Lung (tissue), 12 donors: Measurements from ENCODE around the gene SFR1. TPM values are rescaled to one million over a fixed set of nuclear protein-coding genes. Genes with fewer than 3 reads are reported as not detected.

ENCODE experiments used
- ATAC-seq: fragments of 200-7000 bp; cut with Tn5 transposase; one replicate; pipeline ENCODE4 v1.9.1; 2020; ENCODE audit warnings: moderate number of reproducible peaks; ENCODE audit not compliant: insufficient read depth, low FRiP score
- DNase-seq, 3 donors: peaks; one replicate each; pipeline ENCODE4 v3.0.0-alpha.2; 2013 to 2017
- H3K27ac ChIP-seq, 2 donors: one replicate each; pipeline ENCODE4 v1.5.1; 2013; ENCODE audit warnings: mild to moderate bottlenecking in 2 of 2, moderate library complexity in 2 of 2, control low read depth in 1 of 2, inconsistent platforms in 1 of 2, low read depth in 1 of 2, low read length in 1 of 2
- H3K27me3 ChIP-seq, 3 donors: one replicate each; pipeline ENCODE4 v1.5.1; 2013; ENCODE audit warnings: low read length in 2 of 3; ENCODE audit not compliant: control insufficient read depth in 3 of 3, insufficient read depth in 3 of 3
- H3K36me3 ChIP-seq, 4 donors: one replicate each; pipeline ENCODE4 v1.5.1; 2013; ENCODE audit warnings: low read length in 4 of 4, mild to moderate bottlenecking in 1 of 4, moderate library complexity in 1 of 4; ENCODE audit not compliant: control insufficient read depth in 4 of 4, insufficient read depth in 4 of 4
- H3K4me1 ChIP-seq, 5 donors: one replicate each; pipeline ENCODE4 v1.5.1; 2013; ENCODE audit warnings: low read length in 5 of 5, mild to moderate bottlenecking in 2 of 5, moderate library complexity in 1 of 5; ENCODE audit not compliant: control insufficient read depth in 5 of 5, insufficient read depth in 5 of 5
- H3K4me3 ChIP-seq: one replicate; pipeline ENCODE4 v1.5.1; 2013; ENCODE audit warnings: mild to moderate bottlenecking, control low read depth, moderate library complexity
- H3K9ac ChIP-seq, 2 donors: one replicate each; pipeline ENCODE4 v1.5.1; 2013; ENCODE audit warnings: low read length in 2 of 2, control low read depth in 1 of 2; ENCODE audit not compliant: insufficient read depth in 1 of 2
- H3K9me3 ChIP-seq, 4 donors: one replicate each; pipeline ENCODE4 v1.5.1; 2013; ENCODE audit warnings: low read length in 3 of 4, mild to moderate bottlenecking in 1 of 4, moderate library complexity in 1 of 4; ENCODE audit not compliant: control insufficient read depth in 4 of 4, insufficient read depth in 3 of 4
- WGBS, 2 donors: extraction: QIAGEN DNeasy Blood & Tissue Kit; methylation state at CpG; one replicate each; pipeline ENCODE4 v1.1.7; 2013; 5-methylcytosine and 5-hydroxymethylcytosine counted together
- polyA plus RNA-seq, 2 donors: library from polyadenylated mRNA; stranded (reverse); fragments of 200-250 nt; gene quantifications; one replicate each; pipeline ENCODE4 v1.2.1, GENCODE V29; 2013
- total RNA-seq, 2 donors: library from RNA; depleted of rRNA in 1 of 2; stranded (reverse); fragments of >200 nt in 1 of 2; gene quantifications; one replicate each; pipeline ENCODE4 v1.2.1, GENCODE V29; 2014 to 2021
- TF ChIP-seq, protein P1 (sequence below): IDR thresholded peaks from 2 replicates; pipeline ENCODE4 v1.5.1; 2012; ENCODE audit warnings: mild to moderate bottlenecking; ENCODE audit errors: control extremely low read depth, extremely low read depth
- donor health status: control.
- donor health status: control.
- donor health status: Bipolar disorder and iron deficiency.
- donor health status: healthy.
- donor health status: DM: yes; HTN: yes; CAD: no.

SFR1 gene
- total and polyA plus RNA-seq, 4 donors, result 6.4 to 9.9 (median 9.2) TPM

- Histone ChIP-seq H3K27me3 (peaks cover 0 to 5% (median 0%) of the 10 kb centered on the region in 3 donors), H3K36me3 (no peaks in the 10 kb centered on the region), H3K27ac (no peak overlapping the region), H3K9me3 (peaks cover 0 to 1% (median 0%) of the 10 kb centered on the region in 4 donors), H3K4me1 (peaks cover 0 to 6% (median 0%) of the 10 kb centered on the region in 5 donors), H3K4me3 (no peak overlapping the region), H3K9ac (no peak overlapping the region)
- DNase-seq (peak in 2 of 3 donors; percentile 15 to 44), ATAC-seq (no peak)
- WGBS, 2 donors, result 86 to 88% methylated on average over 1 of the region's 1 CpG
- TF ChIP-seq, protein P1, sequence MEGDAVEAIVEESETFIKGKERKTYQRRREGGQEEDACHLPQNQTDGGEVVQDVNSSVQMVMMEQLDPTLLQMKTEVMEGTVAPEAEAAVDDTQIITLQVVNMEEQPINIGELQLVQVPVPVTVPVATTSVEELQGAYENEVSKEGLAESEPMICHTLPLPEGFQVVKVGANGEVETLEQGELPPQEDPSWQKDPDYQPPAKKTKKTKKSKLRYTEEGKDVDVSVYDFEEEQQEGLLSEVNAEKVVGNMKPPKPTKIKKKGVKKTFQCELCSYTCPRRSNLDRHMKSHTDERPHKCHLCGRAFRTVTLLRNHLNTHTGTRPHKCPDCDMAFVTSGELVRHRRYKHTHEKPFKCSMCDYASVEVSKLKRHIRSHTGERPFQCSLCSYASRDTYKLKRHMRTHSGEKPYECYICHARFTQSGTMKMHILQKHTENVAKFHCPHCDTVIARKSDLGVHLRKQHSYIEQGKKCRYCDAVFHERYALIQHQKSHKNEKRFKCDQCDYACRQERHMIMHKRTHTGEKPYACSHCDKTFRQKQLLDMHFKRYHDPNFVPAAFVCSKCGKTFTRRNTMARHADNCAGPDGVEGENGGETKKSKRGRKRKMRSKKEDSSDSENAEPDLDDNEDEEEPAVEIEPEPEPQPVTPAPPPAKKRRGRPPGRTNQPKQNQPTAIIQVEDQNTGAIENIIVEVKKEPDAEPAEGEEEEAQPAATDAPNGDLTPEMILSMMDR, result no peak
Measured at GRCh38 chr10:104146882-104147281, 24.9 kb downstream of the SFR1 start.

DNA sequence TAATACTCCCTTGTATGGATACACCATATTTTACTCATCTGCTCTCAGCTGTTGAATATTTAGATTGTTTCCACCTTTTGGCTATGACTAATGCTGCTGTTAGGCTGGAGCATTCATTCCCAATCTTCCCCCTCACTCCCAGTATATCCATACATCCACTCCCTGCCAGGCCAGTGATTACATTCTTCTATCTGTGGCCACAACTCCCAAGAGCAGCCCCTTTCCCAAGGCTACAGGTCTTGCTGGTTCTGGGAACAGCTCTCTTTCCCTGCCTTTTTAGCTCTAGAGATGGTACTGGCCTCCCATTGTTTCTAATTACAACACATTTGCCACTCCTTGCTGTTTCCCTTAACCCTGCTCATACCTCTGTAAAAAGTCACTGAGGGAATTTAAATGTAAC, 28.2 kb downstream of the SFR1 start:
- no peak overlapping the region for H3K27ac ChIP-seq
- DNase-seq (no peak), ATAC-seq (no peak)
- peaks cover 0 to 3% (median 0%) of the 10 kb centered on the region in 4 donors for H3K9me3 ChIP-seq
- no peaks in the 10 kb centered on the region for H3K27me3 ChIP-seq
- no peaks in the 10 kb centered on the region for H3K36me3 ChIP-seq
- H3K9ac ChIP-seq, result no peak overlapping the region
- TF ChIP-seq, protein P1, result no peak
- H3K4me1 ChIP-seq, result peaks cover 0 to 6% (median 0%) of the 10 kb centered on the region in 5 donors
- no peak overlapping the region for H3K4me3 ChIP-seq

DNA sequence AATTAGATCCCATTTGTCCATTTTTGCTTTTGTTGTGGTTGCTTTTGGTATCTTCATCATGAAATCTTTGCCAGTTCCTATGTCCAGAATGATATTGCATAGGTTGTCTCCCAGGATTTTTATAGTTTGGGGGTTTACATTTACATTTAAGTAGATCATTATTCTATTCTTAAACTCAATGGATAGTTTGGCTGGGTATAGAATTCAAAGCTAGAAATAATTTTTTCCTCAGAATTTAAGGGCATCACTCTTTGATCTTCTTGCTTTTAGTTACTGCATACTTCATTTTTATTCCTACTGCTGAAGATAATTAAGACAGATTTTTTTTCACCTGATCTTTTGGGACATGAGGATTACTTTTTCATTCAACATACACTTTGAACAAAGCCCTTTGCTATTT, 29.8 kb downstream of the SFR1 start:
- ATAC-seq (no peak), DNase-seq (no peak)
- TF ChIP-seq, protein P1, result no peak
- Histone ChIP-seq H3K36me3 (no peaks in the 10 kb centered on the region), H3K9me3 (peaks cover 0 to 3% (median 0%) of the 10 kb centered on the region in 4 donors), H3K27ac (no peak overlapping the region), H3K27me3 (no peaks in the 10 kb centered on the region), H3K4me1 (no peaks in the 10 kb centered on the region), H3K9ac (no peak overlapping the region), H3K4me3 (no peak overlapping the region)

- WGBS, 2 donors, result 93 to 95% methylated on average over 2 of the region's 2 CpGs
- no peak overlapping the region for H3K9ac ChIP-seq
- H3K4me3 ChIP-seq, result no peak overlapping the region
- no peak for DNase-seq
- H3K9me3 ChIP-seq, result peaks cover 0 to 2% (median 0%) of the 10 kb centered on the region in 4 donors
- no peaks in the 10 kb centered on the region for H3K36me3 ChIP-seq
- H3K27ac ChIP-seq, result no peak overlapping the region
- TF ChIP-seq, protein P1, result no peak
- no peak for ATAC-seq
- no peaks in the 10 kb centered on the region for H3K4me1 ChIP-seq
- peaks cover 0 to 3% (median 0%) of the 10 kb centered on the region in 3 donors for H3K27me3 ChIP-seq
Measured at GRCh38 chr10:104155591-104155990, 33.6 kb downstream of the SFR1 start.
